Measurements from ENCODE around the gene ZNF334.

Gene ZNF334

GRCh38 chr20:46482864-46483263 lies 30.5 kb downstream of the ZNF334 start:
- H3K27me3 ChIP-seq (replicated peaks): peaks cover 3% of the 10 kb centered on the region
- no peak overlapping the region for H3K4me3 ChIP-seq (ENCODE audit: low read depth, low read length)
- H3K36me3 ChIP-seq (replicated peaks): no peaks in the 10 kb centered on the region
- DNase-seq: no peak
- no peak for TF ChIP-seq CTCF (IDR thresholded peaks at IDR 0.05; ENCODE audit: low read depth, low read length, missing control alignments)
- H3K27ac ChIP-seq: no peak overlapping the region
- in situ Hi-C loops (cut with HindIII; ENCODE audit: low pct_ligation_motif_present, low sequenced_read_pairs): no loop called here

- Histone ChIP-seq H3K4me3 (ENCODE audit: low read depth, low read length) (no peak overlapping the region), H3K27ac (no peak overlapping the region), H3K27me3 (replicated peaks) (no peaks in the 10 kb centered on the region), H3K36me3 (replicated peaks) (no peaks in the 10 kb centered on the region)
- no peak for DNase-seq
- TF ChIP-seq CTCF (IDR thresholded peaks at IDR 0.05; ENCODE audit: low read depth, low read length, missing control alignments): no peak
- in situ Hi-C loops (cut with HindIII; ENCODE audit: low pct_ligation_motif_present, low sequenced_read_pairs): no loop called here
These were observed 35.7 kb downstream of the ZNF334 start for GRCh38 chr20:46477640-46478039.

GRCh38 chr20:46477225-46477624 lies 36.1 kb downstream of the ZNF334 start:
- no peak for TF ChIP-seq CTCF (IDR thresholded peaks at IDR 0.05; ENCODE audit: low read depth, low read length, missing control alignments)
- in situ Hi-C loops (cut with HindIII; ENCODE audit: low pct_ligation_motif_present, low sequenced_read_pairs): no loop called here
- no peak for DNase-seq

GRCh38 chr20:46468508-46468907 lies 44.9 kb downstream of the ZNF334 start:
- in situ Hi-C loops (cut with HindIII; ENCODE audit: low pct_ligation_motif_present, low sequenced_read_pairs): no loop called here
- no peak for DNase-seq
- H3K27me3 ChIP-seq (replicated peaks): no peaks in the 10 kb centered on the region
- no peaks in the 10 kb centered on the region for H3K36me3 ChIP-seq (replicated peaks)
- no peak overlapping the region for H3K27ac ChIP-seq
- TF ChIP-seq CTCF (IDR thresholded peaks at IDR 0.05; ENCODE audit: low read depth, low read length, missing control alignments): no peak
- no peak overlapping the region for H3K4me3 ChIP-seq (ENCODE audit: low read depth, low read length)

More at GRCh38 chr20:46477225-46477624, 36.1 kb downstream of the ZNF334 start:
- H3K36me3 ChIP-seq (replicated peaks): no peaks in the 10 kb centered on the region
- H3K27ac ChIP-seq: no peak overlapping the region
- H3K27me3 ChIP-seq (replicated peaks): no peaks in the 10 kb centered on the region
- H3K4me3 ChIP-seq (ENCODE audit: low read depth, low read length): no peak overlapping the region

GRCh38 chr20:46464451-46464850 lies 48.9 kb downstream of the ZNF334 start:
- Histone ChIP-seq H3K36me3 (replicated peaks) (no peaks in the 10 kb centered on the region), H3K4me3 (ENCODE audit: low read depth, low read length) (no peak overlapping the region), H3K27me3 (replicated peaks) (no peaks in the 10 kb centered on the region), H3K27ac (no peak overlapping the region)
- in situ Hi-C loops (cut with HindIII; ENCODE audit: low pct_ligation_motif_present, low sequenced_read_pairs): no loop called here
- no peak for TF ChIP-seq CTCF (IDR thresholded peaks at IDR 0.05; ENCODE audit: low read depth, low read length, missing control alignments)
- no peak for DNase-seq

- no peak for TF ChIP-seq CTCF (IDR thresholded peaks at IDR 0.05; ENCODE audit: low read depth, low read length, missing control alignments)
- no peak overlapping the region for H3K4me3 ChIP-seq (ENCODE audit: low read depth, low read length)
- no peaks in the 10 kb centered on the region for H3K36me3 ChIP-seq (replicated peaks)
- DNase-seq: no peak
- in situ Hi-C loops (cut with HindIII; ENCODE audit: low pct_ligation_motif_present, low sequenced_read_pairs): no loop called here
- no peak overlapping the region for H3K27ac ChIP-seq
- H3K27me3 ChIP-seq (replicated peaks): peaks cover under 1% of the 10 kb centered on the region
These were observed 49.5 kb downstream of the ZNF334 start for GRCh38 chr20:46463852-46464251.
